H1 (cell line): ENCODE data around the gene TBC1D16.

Experiments
- NRF1 ChIP-seq: IDR thresholded peaks from 2 replicates; pipeline ENCODE4 v1.6.1; 2011; ENCODE audit warnings: mild to moderate bottlenecking, low read depth, low read length, improper control_type of control experiment
- RAD21 ChIP-seq, 2 experiments: IDR thresholded peaks in 1 of 2; conservative IDR thresholded peaks in 1 of 2; 2 replicates each; pipeline ENCODE4 v1.6.1; 2011; ENCODE audit warnings: low read depth in 2 of 2, low read length in 2 of 2, improper control_type of control experiment in 1 of 2, inconsistent platforms in 1 of 2, mild to moderate bottlenecking in 1 of 2, moderate library complexity in 1 of 2
- YY1 ChIP-seq: IDR thresholded peaks from 2 replicates; pipeline ENCODE4 v1.6.1; 2011; ENCODE audit warnings: low read depth, mild to moderate bottlenecking, low read length

GRCh38 chr17:80032614-80033171 lies 3.0 kb downstream of the TBC1D16 start:
- TF ChIP-seq YY1 (no peak), NRF1 (no peak), RAD21 (IDR thresholded peaks at IDR 0.05 in 1 of 2, conservative IDR thresholded peaks at IDR 0.05 in 1 of 2; ENCODE audit: low read depth in 2 of 2, low read length in 2 of 2) (no peak)
